HG03135 (cell line): ENCODE results near the gene TRIM31.

ENCODE experiments used
- ATAC-seq: cut with Tn5 transposase; IDR thresholded peaks from one replicate; pipeline ENCODE4 v1.9.1; 2021; ENCODE audit warnings: mild to moderate bottlenecking, moderate library complexity; ENCODE audit not compliant: unreplicated experiment

The TRIM31 gene

GRCh38 chr6:30087876-30088275 is 25.0 kb downstream of the TRIM31 start:
- ATAC-seq: no peak

GRCh38 chr6:30077218-30077617 is 35.7 kb downstream of the TRIM31 start:
- no peak for ATAC-seq

DNA sequence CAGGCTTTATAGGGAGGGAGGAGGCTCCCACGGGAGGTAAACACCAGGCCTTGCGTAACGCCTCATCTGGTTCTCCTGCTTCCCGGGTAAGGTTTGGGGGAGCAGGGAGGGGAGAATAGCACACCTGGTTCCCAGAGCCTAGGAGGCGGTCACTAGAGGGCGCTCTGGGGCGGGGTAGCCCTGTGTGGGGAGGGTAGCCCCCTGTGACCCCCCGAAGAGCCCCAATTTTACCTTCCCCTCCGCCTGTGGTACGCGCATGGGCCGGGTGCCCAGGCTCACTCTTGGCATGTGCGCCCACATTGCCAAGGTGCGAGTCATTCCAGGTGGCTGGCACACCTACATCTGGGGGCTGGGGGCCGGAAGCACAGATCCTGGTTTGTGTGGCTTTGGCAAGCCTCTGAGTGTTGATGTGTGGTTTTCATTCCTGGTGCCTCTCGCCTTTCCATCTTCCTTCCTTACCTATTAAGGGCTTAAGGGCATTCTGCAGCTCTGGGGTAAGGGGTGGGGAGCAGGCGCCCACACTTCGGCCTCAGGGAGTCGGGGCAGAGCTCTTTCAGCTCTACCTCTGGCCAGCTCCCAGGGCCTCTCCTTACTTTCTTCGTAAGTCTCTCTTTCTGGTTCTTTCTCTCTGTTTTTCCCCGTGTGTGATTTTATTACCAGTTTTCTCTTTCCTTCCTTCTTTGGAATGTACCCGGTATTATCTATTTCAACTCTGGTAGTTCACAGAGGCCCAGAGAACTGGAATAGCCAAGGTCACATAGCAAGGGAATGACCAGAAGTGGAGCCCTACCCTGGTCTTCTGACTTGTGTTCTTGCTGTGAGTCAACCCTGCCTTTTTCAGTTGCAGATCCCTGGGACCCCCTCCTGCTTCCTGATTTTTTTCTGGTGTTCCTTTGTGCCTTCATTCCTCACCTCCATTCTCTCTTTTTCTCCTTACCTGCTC is 36.8 kb downstream of the TRIM31 start:
- no peak for ATAC-seq

- no peak for ATAC-seq
These were observed 37.6 kb downstream of the TRIM31 start, which contains the start of gene RNF39 for GRCh38 chr6:30075094-30075789. RNF39 (minus strand) TSS chr6:30075769; CDS start chr6:30075585, 184 bp downstream.

GRCh38 chr6:30074331-30075093 is 38.4 kb downstream of the TRIM31 start:
- ATAC-seq: no peak

DNA sequence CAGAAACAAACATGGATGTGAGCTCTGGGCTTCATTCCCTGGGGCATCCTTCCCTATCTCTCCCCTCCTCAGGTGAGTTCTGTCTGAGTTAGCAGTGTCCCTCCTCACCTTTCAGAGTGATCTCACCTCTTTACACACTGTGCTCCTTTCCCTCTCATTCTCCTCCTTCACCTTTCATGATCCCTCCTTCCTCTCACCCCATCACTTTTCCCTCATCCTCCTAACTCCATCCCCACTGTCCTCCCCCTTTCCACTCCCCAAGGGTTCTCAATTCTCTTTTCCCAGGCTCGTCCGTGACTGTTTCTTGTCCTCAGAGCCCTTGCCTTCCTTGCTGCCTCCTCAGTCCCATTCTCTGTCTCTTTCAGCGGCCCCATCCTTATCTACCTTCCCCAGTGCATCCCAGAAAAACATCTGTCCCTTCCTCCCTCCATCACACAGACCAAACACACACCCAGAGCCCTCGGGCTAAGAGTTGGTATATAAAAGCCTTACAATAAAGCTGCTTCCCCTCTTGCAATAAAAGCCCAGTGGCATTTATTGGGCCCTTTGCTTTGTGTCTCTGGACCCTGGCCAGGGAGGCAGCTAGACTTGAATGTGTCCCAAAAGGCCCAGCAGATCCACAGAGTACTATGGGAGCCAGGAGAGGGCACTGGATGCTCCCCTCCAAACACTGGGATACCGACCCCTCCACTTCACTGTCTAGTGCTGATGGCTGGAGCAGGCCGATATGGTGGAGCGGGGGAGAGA is 39.2 kb downstream of the TRIM31 start:
- ATAC-seq: no peak

DNA sequence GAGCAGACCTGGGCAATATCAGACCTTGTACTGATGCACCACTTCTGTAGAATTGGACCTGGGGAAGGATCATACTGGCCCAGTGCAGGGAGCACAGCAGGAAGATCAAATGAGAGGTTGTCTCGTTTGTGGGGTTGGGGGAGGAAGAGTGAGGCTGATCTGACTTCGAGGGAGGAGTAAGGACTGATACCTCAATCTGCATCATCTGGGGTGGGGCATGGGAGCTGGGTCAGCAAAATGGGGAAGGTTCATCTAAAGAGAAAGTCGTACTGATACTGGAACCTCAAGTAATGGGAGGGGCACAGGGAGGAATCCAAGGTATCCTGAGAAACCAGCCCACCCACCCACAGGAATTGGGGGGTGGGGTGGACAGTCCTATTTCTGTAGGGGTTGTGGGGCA is 41.0 kb downstream of the TRIM31 start:
- ATAC-seq: no peak

GRCh38 chr6:30071081-30071818 is 41.6 kb downstream of the TRIM31 start:
- no peak for ATAC-seq

GRCh38 chr6:30067460-30068139 is 45.3 kb downstream of the TRIM31 start:
- no peak for ATAC-seq

DNA sequence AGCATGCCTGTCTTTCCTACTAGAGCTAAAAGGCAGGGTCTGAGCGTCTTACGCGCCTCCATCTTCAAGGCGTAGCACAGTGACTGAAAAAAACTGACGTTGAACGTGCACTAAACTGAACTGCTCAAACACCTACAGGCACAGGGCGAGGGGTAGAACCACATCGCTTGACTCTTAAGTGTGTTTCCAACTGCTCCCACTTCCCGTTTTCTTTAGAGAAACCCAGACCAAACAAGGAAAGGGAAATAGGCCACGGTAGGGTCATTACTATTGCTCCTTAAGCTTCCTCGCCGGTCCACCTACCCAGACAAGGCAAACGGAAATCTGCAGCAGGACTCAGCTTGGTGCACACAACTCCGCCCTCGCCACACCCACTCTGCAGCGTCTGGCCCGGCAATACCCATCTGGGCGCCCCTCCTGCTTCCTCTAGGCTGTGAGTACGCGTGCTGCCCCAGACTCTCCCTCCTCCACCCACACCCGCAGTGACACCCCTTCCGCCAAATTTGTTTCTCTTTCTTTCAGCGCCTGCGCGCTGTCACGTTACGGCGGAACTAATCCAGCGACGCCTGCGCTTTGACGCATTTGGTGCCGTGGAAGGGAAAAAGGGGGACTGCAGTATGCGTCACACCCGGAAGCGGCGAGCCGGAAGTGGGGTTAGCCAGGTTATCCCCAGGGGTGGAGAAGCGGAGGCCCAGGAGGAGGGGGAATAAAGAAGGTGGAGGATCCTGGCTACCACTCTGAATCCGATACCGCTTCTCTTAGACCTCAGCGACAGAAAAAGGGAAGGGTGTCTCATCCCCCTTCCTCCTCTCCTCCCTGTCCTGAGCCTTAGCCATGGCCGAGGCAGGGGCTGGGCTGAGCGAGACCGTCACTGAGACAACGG is 46.1 kb downstream of the TRIM31 start, which contains the start of gene PPP1R11:
Gene PPP1R11 (plus strand): TSS at position 622 of the 883 bp plus-strand sequence. CDS start 213 bp downstream, at position 835.
- ATAC-seq: peak; percentile 96

- no peak for ATAC-seq
These were observed 46.8 kb downstream of the TRIM31 start for GRCh38 chr6:30066082-30066481.

GRCh38 chr6:30063315-30063714 is 49.6 kb downstream of the TRIM31 start:
- ATAC-seq: no peak

GRCh38 chr6:30062471-30063178 is 50.3 kb downstream of the TRIM31 start:
- ATAC-seq: no peak

DNA sequence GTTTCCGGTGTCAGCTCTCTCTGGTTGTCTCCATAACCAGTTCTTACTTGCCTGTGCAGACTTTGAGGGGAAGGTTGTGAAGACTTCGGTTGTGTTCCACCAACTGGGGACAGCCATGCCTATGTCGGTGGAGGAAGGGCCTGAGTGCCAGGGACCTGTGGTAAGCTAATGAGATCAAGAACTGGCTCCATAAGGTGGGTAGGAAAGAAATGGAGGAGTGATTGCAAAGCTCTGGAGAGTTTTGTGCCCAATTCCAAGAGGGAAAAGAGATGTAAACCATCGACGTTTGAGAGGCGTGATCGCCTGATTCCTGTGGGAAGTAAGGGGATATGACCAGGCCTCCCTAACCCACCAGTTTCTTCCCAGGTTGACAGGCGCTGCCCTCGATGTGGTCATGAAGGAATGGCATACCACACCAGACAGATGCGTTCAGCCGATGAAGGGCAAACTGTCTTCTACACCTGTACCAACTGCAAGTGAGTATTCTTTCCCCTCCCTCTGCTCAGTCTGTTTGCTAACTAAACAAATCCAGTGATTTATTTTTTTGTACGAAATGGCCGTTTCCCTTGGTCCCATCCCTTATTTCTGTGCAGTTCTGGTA is 50.9 kb downstream of the TRIM31 start:
- ATAC-seq: peak; percentile 15

DNA sequence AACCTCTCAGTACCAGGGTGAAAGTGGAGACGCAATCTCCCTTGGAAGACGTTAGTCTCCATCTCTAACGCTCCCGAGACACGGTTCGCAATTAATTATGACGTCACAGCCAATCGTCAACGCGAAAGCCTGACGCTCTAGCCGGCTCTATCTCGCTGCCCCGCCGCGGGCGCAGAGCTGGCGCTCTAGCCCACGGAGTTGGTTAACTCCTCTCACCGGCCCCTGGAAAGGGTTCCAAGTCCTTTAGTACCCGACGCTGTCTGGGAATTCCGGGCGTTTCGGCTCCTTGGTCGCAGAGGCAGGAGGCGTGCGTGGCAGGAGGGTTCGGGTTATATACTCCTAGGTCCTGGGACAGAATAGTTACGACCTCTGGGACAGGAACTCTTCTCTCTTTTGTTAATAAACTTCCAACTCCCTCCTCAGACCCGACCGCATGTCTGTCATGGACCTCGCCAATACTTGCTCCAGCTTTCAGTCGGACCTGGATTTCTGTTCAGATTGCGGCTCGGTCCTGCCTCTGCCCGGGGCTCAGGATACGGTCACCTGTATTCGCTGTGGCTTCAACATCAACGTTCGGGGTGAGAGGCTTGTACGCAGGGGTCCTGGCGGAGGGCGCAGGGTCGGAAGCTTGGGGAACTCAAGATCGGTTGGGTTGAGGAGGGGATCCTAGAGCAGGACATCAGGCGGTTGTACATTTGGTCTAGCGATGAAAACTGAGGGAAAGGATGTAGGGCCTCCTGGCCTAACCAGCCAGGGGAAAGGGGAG is 51.6 kb downstream of the TRIM31 start, which contains the start of gene POLR1H:
Gene POLR1H (plus strand): TSS at position 174 of the 766 bp plus-strand sequence. CDS start 260 bp downstream, at position 434.
- peak; percentile 77 for ATAC-seq

DNA sequence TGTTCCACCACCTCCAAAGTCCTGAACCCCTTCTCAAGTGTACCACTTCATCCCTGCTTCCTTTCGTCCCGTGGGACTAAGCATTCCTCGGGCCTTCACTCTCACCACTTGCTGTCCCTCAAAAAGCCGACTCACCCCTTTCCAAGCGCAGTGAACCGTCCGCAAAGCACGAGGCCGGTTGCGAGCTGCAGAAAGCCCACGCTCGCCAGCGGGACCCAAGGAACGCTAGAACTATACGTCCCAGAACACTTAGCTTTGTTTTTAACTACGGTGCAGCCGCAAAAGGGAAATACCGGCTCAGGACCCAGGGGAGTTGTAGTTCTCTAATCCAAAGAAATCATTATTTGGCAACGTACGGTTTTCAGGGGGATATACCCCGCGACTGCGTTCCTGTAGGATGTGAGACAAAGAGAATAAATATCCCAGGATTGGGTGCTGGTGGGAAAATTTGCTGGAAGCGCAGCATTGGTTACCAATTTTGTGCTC is 52.2 kb downstream of the TRIM31 start:
- peak; percentile 14 for ATAC-seq
